NCI-H69 (cell line): ENCODE data around the gene PTGS1.
"Not testable (repeated sequence)": the region's sequence is repeated elsewhere in the genome, so short reads cannot be mapped to it uniquely, and the experiment has no call there.

Experiments
- DNase-seq: peaks from one replicate; lab custom pipeline; 2025; lab: John Stamatoyannopoulos, UW

PTGS1 gene

DNA sequence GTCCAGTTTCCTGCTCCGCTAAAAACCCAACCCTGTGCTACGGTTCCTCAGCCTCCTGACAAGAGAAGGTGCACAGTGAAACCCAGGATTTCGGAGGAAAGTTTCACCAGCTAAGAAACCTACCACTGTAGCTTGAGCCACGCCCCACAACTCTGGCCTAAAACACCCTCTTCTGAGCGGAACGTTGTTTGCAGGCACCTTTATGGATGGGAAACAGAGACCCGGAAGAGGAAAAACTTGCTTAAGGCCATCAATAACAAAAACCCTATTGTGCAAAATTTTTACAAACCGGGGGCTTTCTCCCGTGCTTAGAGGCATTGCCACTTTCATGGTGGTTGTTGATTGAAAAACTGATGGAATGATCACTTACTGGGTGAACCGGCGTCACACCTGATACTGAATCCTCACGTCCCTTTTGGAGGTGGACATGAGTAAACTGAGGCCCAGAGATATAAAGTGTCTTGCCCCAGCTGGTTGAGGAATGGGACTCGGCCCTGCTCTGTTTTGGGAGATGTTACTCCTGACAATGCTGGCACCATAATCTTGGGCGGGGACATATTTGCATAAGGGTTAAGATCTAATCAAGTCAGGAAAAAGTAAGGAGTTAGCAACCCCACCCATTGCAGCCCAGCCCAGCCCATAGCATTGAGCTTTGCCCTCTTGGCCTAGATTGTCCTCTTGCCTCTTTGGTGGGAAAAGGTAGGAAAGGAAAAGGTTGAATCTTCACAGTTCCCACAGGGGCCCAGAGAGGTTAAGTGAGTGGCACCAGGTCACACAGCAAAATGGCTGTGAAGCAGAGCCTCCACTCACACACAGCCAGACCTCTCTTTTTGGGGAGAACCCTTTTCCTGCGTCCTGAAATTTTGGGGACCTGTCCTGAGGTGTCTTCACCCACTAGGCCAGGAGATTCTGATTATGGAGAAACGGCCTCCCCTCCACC, 23.2 kb upstream of the PTGS1 start:
- DNase-seq = peak; percentile 38

- no peak for DNase-seq
These were observed 22.5 kb upstream of the PTGS1 start for GRCh38 chr9:122348288-122348777.

- DNase-seq = no peak
These were observed 22.0 kb upstream of the PTGS1 start for GRCh38 chr9:122348791-122349190.

DNA sequence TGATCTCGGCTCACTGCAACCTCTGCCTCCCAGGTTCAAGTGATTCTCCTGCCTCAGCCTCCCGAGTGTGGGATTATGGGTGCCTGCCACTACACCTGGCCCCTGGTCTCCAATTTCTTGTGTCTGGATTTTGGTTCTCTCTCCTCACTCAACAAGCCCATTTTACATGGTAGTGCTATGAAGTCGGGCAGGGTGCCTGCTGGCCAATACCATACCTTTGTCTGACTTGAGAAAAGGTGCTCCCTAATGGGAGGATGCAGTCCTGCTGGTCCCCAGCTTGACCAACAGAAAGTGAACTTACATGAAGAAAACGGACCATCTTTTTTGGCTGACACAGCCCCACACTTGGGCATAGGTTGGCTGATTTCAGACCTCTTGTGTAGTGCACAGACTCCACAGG, 21.6 kb upstream of the PTGS1 start:
- no peak for DNase-seq

DNA sequence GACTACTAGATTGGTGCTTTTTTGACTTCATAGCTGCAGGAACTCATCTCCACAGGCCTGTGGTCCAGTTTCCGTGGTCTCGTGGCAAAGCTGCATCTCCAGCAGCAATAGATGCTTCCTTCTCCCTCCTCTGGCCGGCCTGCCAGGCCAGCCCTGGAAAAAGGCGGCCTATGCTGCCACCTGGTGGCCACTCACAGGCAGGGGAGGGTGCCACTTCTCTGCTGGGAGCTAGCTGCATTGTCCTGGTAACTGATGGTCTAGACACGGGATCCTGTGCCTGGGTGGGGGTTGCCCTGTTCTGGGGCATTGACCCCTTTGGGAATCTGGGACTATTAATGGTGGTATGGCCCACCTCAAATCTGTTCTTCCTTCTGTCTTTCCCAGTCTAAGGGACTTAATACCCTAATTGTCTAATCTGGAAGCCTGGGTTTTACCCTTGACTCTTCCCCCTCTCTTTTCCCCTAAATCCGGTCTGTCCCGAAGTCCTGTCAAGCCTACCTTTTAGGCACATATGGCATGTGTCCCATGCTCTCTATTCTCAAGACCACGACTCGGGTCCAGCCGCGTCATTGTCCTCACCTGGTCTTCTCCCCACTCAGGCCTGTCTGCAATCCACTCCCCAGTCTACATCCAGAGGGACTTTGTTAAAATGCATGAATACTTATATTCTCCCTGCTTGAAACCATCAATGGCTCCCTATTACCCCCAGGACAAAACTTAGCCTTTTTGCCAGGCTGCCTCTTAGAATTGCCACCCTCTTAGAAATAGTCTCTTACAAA, 20.1 kb upstream of the PTGS1 start:
- peak; percentile 70 for DNase-seq

DNA sequence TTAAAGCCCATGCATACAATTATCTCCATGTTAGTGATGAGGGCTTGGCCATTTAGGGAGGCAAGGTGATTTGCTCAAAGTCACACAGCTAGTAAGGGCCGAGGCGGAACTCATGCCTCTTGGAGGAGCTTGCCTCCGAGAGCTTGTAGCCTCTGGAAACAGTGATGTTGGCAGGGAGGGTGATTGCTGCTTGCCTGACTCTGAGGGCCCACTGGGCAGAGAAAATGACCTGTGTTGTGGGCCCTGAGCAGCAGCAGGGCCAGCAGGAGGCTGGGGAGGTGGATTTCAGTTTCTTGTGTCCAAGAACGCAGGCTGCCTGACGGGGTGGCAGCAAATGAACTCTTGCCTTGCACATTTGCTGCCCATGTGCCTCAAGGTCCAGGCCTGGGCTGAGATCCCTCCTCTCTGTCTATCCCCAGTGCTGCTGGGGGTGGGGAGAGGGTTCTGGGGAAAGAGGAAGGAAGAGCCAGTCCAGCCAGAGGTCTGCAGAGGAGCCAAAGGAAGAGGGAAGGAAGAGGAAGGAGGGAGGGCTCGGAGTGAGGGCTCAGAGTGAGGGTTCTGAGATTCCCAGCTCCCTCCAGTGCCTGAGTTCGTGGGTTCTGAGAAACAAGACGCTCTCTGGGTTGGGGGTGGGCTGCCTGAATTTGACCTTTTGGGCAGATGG, 16.2 kb upstream of the PTGS1 start:
- DNase-seq = no peak

GRCh38 chr9:122355336-122355875, 15.4 kb upstream of the PTGS1 start:
- no peak for DNase-seq

DNA sequence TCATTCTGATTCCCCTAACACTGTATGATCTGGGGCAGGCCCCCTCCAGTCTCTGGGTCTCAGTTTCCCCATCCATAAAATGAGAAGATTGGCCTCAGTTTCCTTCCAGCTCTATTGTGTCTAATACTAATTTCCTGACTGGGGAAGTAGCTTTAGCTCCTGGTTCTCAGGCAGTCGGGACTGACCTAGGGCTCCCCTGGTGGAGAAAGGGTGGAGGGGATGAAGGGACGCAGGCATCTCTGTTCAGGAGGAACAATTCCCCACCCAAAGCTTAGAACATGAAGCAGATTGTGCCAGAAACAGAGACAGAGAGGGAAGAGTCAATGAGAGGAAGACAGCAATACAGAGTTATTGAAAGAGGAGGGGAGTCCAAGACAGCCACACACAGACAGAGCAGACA, 14.2 kb upstream of the PTGS1 start:
- no peak for DNase-seq

DNA sequence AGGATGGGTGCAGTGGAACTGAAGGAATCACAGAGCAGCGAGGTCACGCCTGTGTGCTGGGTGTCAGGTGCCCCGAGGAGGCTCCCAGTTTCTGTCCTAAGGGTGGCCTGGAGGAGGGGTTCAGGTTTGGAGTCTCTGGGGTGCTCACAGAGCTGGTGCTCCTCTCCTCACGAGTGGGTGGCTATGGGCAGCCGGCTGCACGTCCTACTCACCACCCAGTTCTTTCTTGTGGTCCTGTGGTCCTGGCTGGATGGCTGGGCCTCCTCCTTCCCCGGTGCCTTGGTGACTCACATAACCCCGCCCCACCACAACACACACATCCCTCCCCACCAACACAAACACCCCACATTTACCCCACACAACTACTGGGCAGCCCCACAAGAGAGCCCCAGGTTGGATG, 9.9 kb upstream of the PTGS1 start:
- DNase-seq = no peak

- DNase-seq = not testable (repeated sequence)
These were observed 7.7 kb upstream of the PTGS1 start for GRCh38 chr9:122363131-122363530.

DNA sequence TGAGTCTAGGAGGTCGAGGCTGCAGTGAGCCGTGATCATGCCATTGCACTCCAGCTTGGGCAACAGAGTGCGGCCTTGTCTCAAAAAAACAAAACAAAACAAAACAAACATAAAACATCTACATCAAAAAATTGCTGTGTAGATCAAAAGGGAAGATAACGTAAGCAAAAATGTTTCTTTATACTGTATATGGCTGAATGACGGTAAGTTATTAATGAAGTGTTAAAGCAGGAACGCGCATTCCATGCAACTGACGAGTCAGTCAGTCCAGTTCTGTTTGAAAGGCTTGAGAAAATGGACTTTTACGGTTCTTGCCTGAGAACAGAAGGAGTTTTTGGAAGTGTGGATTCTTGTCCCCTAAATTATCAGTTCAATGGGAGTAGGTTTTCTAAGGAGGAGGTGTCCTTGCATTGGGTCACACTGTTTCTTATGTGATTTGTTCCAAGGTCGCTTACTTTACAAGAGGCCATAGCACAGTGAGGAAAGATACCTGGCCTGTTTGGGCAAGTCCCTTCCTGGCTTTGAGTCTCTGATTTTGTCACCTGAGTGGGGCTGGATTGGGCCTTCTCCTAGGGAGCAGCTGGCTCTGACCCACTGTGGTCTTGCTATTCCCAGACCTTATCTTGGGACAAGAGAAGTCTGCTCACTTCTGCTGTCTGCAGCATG, 6.6 kb upstream of the PTGS1 start:
- DNase-seq = no peak

GRCh38 chr9:122364783-122365150, 6.1 kb upstream of the PTGS1 start:
- DNase-seq = no peak

GRCh38 chr9:122366074-122366660, 4.7 kb upstream of the PTGS1 start:
- no peak for DNase-seq

GRCh38 chr9:122367065-122367464, 3.8 kb upstream of the PTGS1 start:
- no peak for DNase-seq

GRCh38 chr9:122367774-122368460, 2.9 kb upstream of the PTGS1 start:
- no peak for DNase-seq

- no peak for DNase-seq
These were observed 2.2 kb upstream of the PTGS1 start for GRCh38 chr9:122368642-122369041.

GRCh38 chr9:122370303-122370702, 521 bp upstream of the PTGS1 start:
- no peak for DNase-seq

- DNase-seq = no peak
These were observed 1.0 kb downstream of the PTGS1 start for GRCh38 chr9:122371846-122372245.

DNA sequence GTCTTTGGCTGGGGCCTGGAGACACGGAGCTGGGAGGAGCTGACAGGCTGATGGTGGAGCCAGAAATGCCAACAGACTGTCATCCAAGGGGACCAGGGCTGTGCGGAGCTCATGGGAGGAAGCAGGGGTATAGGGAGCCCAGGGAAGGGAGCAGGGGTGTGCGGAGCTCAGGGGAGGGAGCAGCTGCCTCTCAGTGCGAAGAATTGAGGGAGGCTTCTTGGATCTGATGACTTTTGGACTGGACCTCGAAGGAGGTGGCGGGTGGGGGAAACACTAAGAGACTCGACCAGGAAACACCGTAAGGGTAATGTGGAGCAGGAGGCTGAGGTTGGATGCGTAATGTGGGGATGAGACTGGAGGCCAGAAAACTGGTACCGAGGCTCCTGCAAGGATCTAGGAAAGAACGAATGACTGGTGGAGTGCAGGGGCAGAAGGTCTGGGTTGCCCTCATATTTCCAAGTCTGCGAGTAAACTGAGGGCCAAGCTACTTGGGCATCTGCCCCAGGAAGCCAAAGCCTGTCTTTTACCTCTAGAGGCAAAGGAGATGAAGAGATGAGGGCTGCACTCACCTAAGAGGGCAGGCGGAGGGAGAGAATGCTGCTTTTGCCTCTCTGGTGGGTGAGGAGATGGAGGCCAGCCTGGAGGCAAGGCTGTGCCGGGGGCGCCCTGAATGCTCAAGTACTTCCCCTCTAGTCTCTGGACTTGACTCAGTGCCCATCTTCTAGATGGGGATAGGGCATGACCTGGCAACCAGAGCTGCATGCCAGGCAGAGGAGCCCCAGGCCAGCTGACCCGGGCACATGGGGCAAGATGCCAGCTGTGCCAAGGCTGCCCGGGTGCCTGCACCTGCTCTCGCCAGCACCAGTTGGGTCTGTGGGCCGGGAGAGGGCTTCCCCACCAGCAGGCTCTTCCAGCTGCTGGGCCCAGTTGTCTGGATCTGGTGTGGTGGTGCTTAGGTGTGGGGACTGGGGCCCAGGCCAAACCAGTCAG, 2.3 kb downstream of the PTGS1 start:
- no peak for DNase-seq
